ENCODE measurements around the gene DCST2. TPM values are rescaled to one million over a fixed set of nuclear protein-coding genes. Genes with fewer than 3 reads are reported as not detected.

DCST2 gene
- total and polyA plus RNA-seq, 5 experiments from 2014 or later = 0.83 to 1.1 TPM; not detected in 3

DNA sequence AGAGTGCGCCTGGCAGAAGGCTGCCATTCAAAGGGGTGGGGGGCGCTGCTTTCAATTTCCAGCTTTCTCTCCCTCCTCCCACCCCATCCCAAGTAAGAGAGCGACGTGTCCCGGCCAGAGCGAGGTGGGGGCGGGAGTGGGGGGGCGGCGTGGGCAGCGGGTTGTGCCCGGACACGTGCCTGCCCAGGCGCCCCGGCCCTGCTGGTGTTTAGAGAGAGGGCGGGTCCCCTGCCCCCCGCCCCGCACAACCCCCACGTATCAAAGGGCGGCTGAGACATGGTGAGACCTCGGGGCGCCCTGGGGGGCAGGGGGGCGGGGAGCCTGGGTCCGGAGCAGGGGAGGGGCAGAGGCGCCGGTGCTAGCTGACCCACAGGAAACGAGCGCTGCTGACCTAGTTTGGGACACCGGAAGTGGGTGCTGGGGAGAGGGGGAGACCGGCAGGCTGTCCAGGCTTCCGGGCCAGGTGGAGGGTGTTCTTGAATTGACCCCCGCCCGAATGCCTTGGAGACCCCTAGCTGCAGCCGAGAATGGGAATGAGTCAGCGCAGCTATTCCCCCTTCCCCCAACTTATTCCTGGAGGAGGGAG, 29.7 kb downstream of the DCST2 start:
- DNase-seq = no peak
- POLR2A ChIA-PET = interaction anchor here (0.7 to 3.2 kb wide), 7 partner anchors 8 to 48 kb away, joined by 3 to 16 read pairs (median 7); partner anchors contain the start of genes FLAD1, PBXIP1 and PYGO2
- Mint-ChIP-seq H3K4me3 (peak overlapping the region; percentile 82 to 94 (median 90)), H3K27me3 (no peaks in the 10 kb centered on the region), H3K27ac (peak overlapping the region; percentile 52 to 94 (median 84)), H3K36me3 (no peaks in the 10 kb centered on the region), H3K4me1 (peaks cover 31 to 74% (median 57%) of the 10 kb centered on the region in 4 donors), H3K9me3 (no peaks in the 10 kb centered on the region)
- ATAC-seq = no peak

DNA sequence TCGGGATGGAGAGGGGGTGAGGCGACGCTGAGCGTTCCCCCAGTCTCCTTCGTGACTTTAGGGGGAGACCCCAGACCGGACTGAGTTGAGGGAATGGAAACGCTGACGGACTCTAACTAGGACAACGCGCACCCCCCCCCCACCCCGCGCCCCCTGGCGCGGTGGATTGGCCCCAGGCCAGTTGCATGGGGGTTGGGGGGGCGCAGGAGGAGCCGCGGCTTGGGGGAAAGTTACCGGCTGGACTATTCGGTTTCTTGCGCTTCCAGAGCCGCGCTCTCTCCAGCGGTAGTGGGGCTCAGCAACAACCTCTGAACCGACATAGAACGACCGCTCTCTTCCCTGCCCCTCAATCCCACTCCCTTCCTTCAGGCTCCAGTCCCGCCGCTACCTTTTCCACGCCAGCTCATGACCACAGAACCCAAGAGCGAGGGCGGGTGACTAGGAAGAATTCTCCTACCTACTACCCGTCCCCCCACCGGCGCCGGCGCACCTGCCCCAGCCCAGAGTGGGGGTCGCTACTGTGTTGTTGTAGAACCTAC, 30.3 kb downstream of the DCST2 start:
- no peaks in the 10 kb centered on the region for H3K27me3 Mint-ChIP-seq
- peak overlapping the region; percentile 52 to 93 (median 83) for H3K27ac Mint-ChIP-seq
- POLR2A ChIA-PET = interaction anchor here (0.8 to 3.2 kb wide), 5 partner anchors 8 to 42 kb away, joined by 3 to 16 read pairs (median 11); partner anchors contain the start of genes FLAD1 and PYGO2
- H3K36me3 Mint-ChIP-seq = no peaks in the 10 kb centered on the region
- H3K9me3 Mint-ChIP-seq = no peaks in the 10 kb centered on the region
- H3K4me3 Mint-ChIP-seq = peak overlapping the region; percentile 81 to 94 (median 90)
- ATAC-seq = no peak
- H3K4me1 Mint-ChIP-seq = peaks cover 31 to 74% (median 57%) of the 10 kb centered on the region in 4 donors
- peak in 2 of 10 donors; percentile 22 to 64 for DNase-seq

DNA sequence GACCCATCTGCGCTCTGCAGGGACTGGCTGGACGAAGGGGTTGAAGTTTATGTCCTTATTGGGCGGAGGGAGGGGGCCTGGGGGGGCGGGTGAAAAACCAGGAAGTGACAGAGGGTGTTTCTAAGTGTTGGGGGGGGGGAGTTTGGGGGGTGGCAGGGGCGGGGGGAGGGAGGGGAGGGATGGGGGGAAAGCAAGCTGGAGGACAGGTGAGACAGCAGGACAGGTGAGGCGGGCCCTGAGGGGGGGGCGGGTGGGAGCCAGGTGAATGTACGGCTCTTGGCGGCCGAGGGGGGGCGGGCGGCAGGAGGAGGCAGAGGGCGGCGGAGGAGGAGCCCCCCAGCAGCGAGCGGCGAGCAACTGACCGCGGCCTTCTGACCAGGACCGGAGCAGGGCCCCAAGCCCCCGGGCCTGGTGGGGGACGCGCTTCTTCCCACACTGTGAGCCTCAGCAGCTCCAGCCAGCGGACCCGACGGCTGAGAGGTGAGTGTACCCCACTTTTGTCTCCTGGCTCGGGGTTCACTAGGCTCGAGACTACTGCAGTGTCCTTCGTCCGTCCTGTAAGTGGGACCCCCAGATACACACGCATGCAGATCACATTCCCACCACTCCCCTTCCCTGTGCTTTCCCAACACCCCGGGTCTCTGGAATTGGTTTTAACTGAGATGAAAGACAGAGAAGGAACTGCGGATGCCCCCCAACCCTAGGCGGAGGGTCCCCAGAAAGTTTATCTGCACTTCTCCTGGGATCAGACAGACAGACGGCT, 30.9 kb downstream of the DCST2 start, which contains the start of gene ZBTB7B:
Gene ZBTB7B, plus strand, starts transcription at position 339 of the 763 bp plus-strand sequence. CDS start 11,859 bp downstream, outside the sequence.
- Mint-ChIP-seq H3K27ac (peak within 1 kb of the TSS; percentile 70 to 93 (median 88)), H3K27me3 (no peaks in the 10 kb centered on the region), H3K36me3 (no peaks in the 10 kb centered on the region), H3K4me1 (peaks cover 33 to 76% (median 57%) of the 10 kb centered on the region in 4 donors), H3K4me3 (peak within 1 kb of the TSS; percentile 81 to 94 (median 92)), H3K9me3 (no peaks in the 10 kb centered on the region)
- peak in 1 of 10 donors; percentile 55 for DNase-seq
- POLR2A ChIA-PET = interaction anchor here (0.5 to 3.2 kb wide), 8 partner anchors 11 to 133 kb away, joined by 3 to 16 read pairs (median 6); partner anchors contain the start of genes FLAD1, PBXIP1 and PYGO2
- no peak for ATAC-seq

DNA sequence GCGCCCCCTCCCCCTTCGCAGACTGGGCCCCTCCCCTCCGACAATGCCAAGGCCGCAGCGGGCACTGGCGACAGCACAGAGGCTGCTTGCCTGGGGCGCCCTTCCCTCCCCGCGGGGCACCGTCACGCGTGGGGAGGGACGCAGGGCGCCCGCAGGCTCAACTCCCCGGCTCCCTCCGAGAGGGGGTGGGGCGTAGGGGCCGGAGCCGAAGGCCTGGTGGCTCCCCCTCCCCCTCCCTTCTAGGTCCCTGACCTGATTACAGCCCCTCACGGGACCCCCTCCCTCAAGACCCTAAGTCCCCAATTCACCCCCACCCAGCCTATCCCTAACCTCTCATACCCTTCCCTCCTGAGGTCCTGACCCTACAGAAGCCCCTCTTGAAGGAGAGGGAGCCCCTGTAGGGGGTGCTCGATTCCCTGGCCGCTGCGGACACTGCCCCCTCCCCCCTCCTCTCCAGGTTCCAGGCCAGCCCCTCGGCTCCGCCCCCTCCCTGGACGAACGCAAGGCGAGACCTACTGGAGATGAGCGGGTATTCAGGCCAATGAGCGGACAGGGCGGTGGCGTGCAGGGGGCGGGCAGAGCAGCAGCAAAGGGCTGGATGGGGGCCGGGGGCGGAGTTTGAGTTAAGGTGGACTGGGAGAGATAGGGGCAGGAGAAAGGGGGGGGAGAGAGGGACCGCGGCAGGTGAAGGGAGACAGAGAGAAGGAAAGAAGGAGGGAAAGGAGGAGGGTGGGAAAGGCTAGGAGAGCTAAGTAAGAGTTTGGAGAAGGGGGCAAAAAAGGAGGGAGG, 31.7 kb downstream of the DCST2 start:
- peak overlapping the region; percentile 66 to 92 (median 87) for H3K27ac Mint-ChIP-seq
- H3K4me3 Mint-ChIP-seq = peak overlapping the region; percentile 82 to 94 (median 90)
- no peaks in the 10 kb centered on the region for H3K36me3 Mint-ChIP-seq
- POLR2A ChIA-PET = interaction anchor here (0.5 to 4.2 kb wide), 16 partner anchors 9 to 133 kb away, joined by 3 to 29 read pairs (median 5); partner anchors contain the start of genes CKS1B, FLAD1, LENEP and PBXIP1
- DNase-seq (peak; percentile 89 to 98 (median 92)), ATAC-seq (peak; percentile 71 to 80)
- no peaks in the 10 kb centered on the region for H3K9me3 Mint-ChIP-seq
- peaks cover 34 to 80% (median 57%) of the 10 kb centered on the region in 4 donors for H3K4me1 Mint-ChIP-seq
- peaks cover 0 to 6% (median 0%) of the 10 kb centered on the region in 5 donors for H3K27me3 Mint-ChIP-seq

DNA sequence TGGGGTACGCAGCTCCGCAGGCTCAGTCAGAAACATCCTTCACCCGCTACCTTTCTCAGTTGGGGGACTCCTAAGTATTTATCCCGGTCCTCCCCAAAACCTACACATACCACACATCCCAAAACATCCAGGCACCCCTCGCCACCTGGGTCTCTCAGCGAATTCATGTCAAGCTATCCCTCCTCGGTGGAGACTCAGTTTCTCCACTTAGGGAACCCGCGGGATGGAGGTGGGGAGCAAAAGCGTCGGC, 32.2 kb downstream of the DCST2 start:
- ATAC-seq = no peak
- no peaks in the 10 kb centered on the region for H3K9me3 Mint-ChIP-seq
- peak in 2 of 10 donors; percentile 58 to 66 for DNase-seq

DNA sequence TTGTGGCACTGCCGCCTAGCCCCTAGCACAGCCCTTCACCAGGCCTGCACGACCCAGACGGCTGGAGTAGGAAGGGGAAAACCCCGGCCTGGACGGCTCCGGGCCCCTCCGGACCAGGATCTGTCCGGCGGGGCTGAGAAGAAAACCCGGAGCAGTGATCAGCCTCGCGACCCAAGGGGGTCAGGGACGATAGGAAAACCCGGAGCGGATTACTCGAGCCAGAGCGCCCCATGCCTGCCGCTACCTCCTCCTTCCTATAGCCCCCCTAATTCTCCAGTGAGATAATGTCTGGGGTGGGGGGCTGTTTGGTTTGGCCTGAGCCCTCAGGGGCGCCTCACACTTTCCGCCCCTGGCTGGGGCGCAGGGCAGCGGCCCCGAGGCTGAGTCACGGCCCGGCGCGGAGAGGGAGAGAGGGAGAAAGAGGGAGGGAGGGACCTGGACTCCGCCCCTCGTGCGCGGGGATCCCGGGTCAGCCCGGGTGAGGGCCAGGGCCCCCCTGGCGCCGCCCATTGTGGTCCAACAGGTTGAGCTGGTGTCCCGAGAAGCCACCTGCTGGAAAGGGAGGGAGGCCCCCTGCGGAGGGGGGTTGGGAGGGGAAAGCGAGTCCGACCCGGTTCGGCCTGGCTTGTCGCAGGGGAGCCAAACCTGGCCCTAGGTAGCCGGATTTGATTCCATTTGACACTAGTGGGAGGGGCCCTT, 32.7 kb downstream of the DCST2 start:
- Mint-ChIP-seq H3K36me3 (no peaks in the 10 kb centered on the region), H3K4me1 (peaks cover 25 to 70% (median 50%) of the 10 kb centered on the region in 4 donors), H3K27me3 (peaks cover 0 to 12% (median 0%) of the 10 kb centered on the region in 5 donors), H3K4me3 (peak overlapping the region; percentile 82 to 94 (median 90)), H3K9me3 (no peaks in the 10 kb centered on the region), H3K27ac (peak overlapping the region; percentile 66 to 94 (median 87))
- peak; percentile 38 to 79 (median 62) for DNase-seq
- POLR2A ChIA-PET = interaction anchor here (0.7 to 4.2 kb wide), 16 partner anchors 8 to 781 kb away, joined by 3 to 29 read pairs (median 5); partner anchors contain the start of genes CKS1B, FLAD1, LENEP and PBXIP1
- peak; percentile 34 to 41 for ATAC-seq

More for the DNA sequence above, 32.2 kb downstream of the DCST2 start:
- Mint-ChIP-seq H3K4me1 (peaks cover 29 to 74% (median 52%) of the 10 kb centered on the region in 4 donors), H3K4me3 (peak overlapping the region; percentile 82 to 94 (median 90)), H3K36me3 (no peaks in the 10 kb centered on the region), H3K27me3 (peaks cover 0 to 7% (median 0%) of the 10 kb centered on the region in 5 donors), H3K27ac (peak overlapping the region in 9 of 10 donors; percentile 66 to 94 (median 87))
- POLR2A ChIA-PET = interaction anchor here (0.7 to 4.2 kb wide), 9 partner anchors 8 to 65 kb away, joined by 3 to 29 read pairs (median 5); partner anchors contain the start of genes CKS1B, LENEP, PBXIP1 and PMVK

DNA sequence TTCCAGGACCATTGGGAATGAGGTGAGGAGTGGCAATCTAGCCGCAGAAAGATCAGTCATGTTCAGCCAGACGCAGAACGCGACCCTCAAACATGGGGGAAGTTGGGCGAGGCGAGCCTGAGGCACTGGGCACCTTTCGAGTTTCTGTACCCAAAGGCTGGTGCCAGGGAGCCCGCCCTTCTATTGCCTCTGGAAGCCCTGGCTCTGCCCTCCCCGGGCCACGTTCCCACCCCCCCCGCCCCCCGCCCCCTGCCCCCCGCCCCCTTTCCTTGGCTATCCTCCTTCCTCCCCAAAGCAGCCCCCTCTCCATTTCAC, 33.2 kb downstream of the DCST2 start:
- DNase-seq (no peak), ATAC-seq (no peak)
- Mint-ChIP-seq H3K27me3 (peaks cover 0 to 12% (median 0%) of the 10 kb centered on the region in 5 donors), H3K9me3 (no peaks in the 10 kb centered on the region), H3K4me3 (peak overlapping the region; percentile 82 to 92 (median 88)), H3K4me1 (peaks cover 24 to 65% (median 47%) of the 10 kb centered on the region in 4 donors), H3K27ac (peak overlapping the region; percentile 13 to 91 (median 81)), H3K36me3 (no peaks in the 10 kb centered on the region)
- POLR2A ChIA-PET = interaction anchor here (1.1 to 4.2 kb wide), 10 partner anchors 10 to 780 kb away, joined by 3 to 29 read pairs (median 12); partner anchors contain the start of genes CKS1B, FLAD1, PBXIP1 and PYGO2

DNA sequence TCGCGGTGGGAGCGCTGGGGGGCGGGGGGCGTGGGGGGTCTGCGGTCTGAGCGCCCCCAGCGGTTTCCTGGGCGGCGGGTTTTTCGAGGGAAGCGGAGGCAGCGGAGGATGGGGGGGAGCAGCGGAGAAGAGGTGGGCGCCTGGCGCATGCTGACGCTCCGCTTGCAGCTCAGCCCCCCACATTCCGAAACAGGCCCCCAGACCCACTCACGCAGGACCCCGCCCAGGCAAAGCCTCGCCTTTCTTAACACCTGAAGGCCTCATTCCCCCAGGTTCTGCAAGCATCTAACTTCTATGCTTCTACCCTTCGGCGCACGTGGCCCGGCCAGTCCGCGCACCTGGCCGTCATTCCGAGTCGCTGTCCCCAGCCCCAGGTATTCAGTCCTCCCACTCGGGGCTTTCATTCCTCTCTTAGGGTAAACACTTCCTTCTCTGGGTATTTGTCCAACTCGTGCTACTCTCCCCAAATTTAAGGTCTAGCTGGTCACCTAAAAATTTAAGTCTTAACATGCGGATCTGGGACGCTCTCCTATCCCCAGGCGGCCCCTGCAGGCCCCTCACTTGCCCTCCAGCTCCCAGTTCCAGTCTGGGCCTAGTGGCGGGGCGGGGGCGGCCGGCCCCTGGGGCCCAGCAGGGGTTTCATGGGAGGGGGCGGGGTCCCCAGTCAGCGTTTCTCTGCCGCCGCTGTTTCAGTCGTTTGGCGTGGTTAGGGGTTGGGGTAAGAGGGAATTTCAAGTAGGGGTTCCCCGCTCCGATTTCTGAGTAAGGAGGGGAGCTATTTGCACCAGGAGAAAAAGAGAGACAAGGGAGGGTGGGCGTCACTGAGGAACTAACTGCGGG, 33.8 kb downstream of the DCST2 start:
- POLR2A ChIA-PET = interaction anchor here (1.0 to 4.2 kb wide), 15 partner anchors 8 to 779 kb away, joined by 3 to 29 read pairs (median 7); partner anchors contain the start of genes CKS1B, FLAD1, PBXIP1 and PMVK
- H3K9me3 Mint-ChIP-seq = no peaks in the 10 kb centered on the region
- peaks cover 0 to 12% (median 0%) of the 10 kb centered on the region in 5 donors for H3K27me3 Mint-ChIP-seq
- DNase-seq (peak in 4 of 10 donors; percentile 37 to 48 (median 42)), ATAC-seq (peak; percentile 0 to 2)
- H3K27ac Mint-ChIP-seq = peak overlapping the region; percentile 79 to 91 (median 85)
- H3K36me3 Mint-ChIP-seq = no peaks in the 10 kb centered on the region
- peaks cover 24 to 62% (median 44%) of the 10 kb centered on the region in 4 donors for H3K4me1 Mint-ChIP-seq
- H3K4me3 Mint-ChIP-seq = peak overlapping the region; percentile 77 to 92 (median 88)

DNA sequence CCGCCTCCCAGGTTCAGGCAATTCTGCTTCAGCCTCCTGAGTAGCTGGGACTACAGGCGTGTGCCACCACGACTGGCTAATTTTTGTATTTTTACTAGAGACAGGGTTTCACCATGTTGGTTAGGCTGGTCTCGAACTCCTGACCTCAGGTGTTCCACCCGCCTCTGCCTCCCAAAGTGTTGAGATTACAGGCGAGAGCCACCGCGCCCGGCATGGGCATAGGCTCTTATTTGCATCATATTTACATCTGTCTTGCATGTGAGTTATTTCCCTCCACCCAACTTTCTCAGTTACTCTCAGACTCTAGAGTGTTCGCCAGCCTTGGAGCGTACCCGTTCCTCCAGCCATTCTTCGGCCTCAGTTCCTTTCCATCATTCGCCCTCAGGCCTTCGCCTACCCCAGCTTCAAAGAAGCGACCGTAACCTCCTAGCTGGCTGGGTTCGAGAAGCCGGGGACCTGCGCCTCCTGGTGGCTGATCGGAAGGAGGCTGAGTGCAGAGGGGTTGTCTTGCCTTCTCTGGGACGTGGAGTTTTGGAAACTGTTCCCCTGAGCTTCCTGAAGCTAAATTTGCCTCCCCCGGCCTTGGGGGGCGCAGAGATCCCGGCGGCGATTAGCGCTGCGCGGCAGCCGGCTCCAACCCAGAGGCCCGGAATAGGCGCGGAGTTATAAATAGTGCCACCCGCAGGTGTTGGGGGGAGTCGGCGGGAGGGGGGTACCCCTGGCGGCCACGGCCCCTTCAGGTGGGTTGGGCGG, 34.6 kb downstream of the DCST2 start:
- H3K4me3 Mint-ChIP-seq = peak overlapping the region; percentile 70 to 92 (median 86)
- H3K27ac Mint-ChIP-seq = peak overlapping the region in 9 of 10 donors; percentile 27 to 89 (median 75)
- peaks cover 20 to 54% (median 37%) of the 10 kb centered on the region in 4 donors for H3K4me1 Mint-ChIP-seq
- DNase-seq (peak in 9 of 10 donors; percentile 43 to 79 (median 55)), ATAC-seq (peak; percentile 18 to 22)
- no peaks in the 10 kb centered on the region for H3K9me3 Mint-ChIP-seq
- H3K36me3 Mint-ChIP-seq = no peaks in the 10 kb centered on the region
- POLR2A ChIA-PET = interaction anchor here (0.6 to 4.2 kb wide), 15 partner anchors 9 to 779 kb away, joined by 3 to 29 read pairs (median 6); partner anchors contain the start of genes CKS1B, FLAD1, PBXIP1 and PMVK
- H3K27me3 Mint-ChIP-seq = peaks cover 0 to 12% (median 0%) of the 10 kb centered on the region in 5 donors

All from naive thymus-derived CD8-positive, alpha-beta T cell (primary cell).